GM12878 (cell line): ENCODE data around the gene KCND2. TPM values are rescaled to one million over a fixed set of nuclear protein-coding genes. Genes with fewer than 3 reads are reported as not detected.

Experiments used
- ATAC-seq: fragments of 200-7000 bp; cut with Tn5 transposase; 3 replicates; pipeline ENCODE4 v1.9.1; 2020; ENCODE audit warnings: mild to moderate bottlenecking, moderate library complexity
- BruUV-seq: library from RNA; stranded (reverse); fragments of 400-500 nt; replicated peaks from 2 replicates; lab custom pipeline; 2021; lab: Mats Ljungman, UMichigan
- CTCF ChIA-PET: fragments of 300-600 bp; sonication (Branson Sonifier 250); formaldehyde crosslinking; extraction: SDS; loops from one replicate; lab custom pipeline; 2021; ENCODE audit warnings: inconsistent platforms; lab: Yijun Ruan, JAX
- POLR2A ChIA-PET: fragments of 350-600 bp; formaldehyde crosslinking; extraction: SDS; loops from one replicate; lab custom pipeline; 2021; ENCODE audit warnings: inconsistent platforms; lab: Charles Lee
- RAD21 ChIA-PET: fragments of 300-600 bp; sonication (Branson Sonifier 250); formaldehyde crosslinking; loops from one replicate; lab custom pipeline; 2023; ENCODE audit warnings: antibody characterized with exemption; ENCODE audit not compliant: unreplicated experiment; lab: Charles Lee
- SMC1A ChIA-PET: fragments of 300-600 bp; sonication (Branson Sonifier 250); formaldehyde crosslinking; loops from one replicate; lab custom pipeline; 2023; ENCODE audit not compliant: unreplicated experiment, uncharacterized antibody; lab: Charles Lee
- DNase-seq: peaks from one replicate; pipeline ENCODE4 v3.0.0-alpha.2; 2011; ENCODE audit warnings: low read depth, low spot score
- FAIRE-seq: peaks from 3 replicates; lab custom pipeline; 2011; peaks lifted over from hg19 to GRCh38; lab: Jason Lieb, UNC
- H2AFZ ChIP-seq: 2 replicates; pipeline ENCODE4 v1.6.0; 2011; ENCODE audit warnings: low read depth, low read length, control low read depth; ENCODE audit not compliant: control insufficient read depth
- H3K27ac ChIP-seq: 2 replicates; pipeline ENCODE4 v1.5.1; 2011; ENCODE audit warnings: control low read depth; ENCODE audit not compliant: control insufficient read depth, insufficient read depth
- H3K27me3 ChIP-seq, 2 experiments: replicated peaks in 1 of 2; 2 replicates each; pipeline versions ENCODE4 v1.6.0 to v1.6.1; 2011; ENCODE audit warnings: low read length in 1 of 2; ENCODE audit not compliant: control insufficient read depth in 2 of 2, insufficient read depth in 2 of 2
- H3K36me3 ChIP-seq, 2 experiments: 2 replicates each; pipeline ENCODE4 v1.5.1; 2011; ENCODE audit warnings: low read length in 1 of 2; ENCODE audit not compliant: control insufficient read depth in 2 of 2, insufficient read depth in 2 of 2
- H3K4me1 ChIP-seq: 2 replicates; pipeline ENCODE4 v1.6.1; 2011; ENCODE audit warnings: mild to moderate bottlenecking, low read length, moderate library complexity, mixed read lengths; ENCODE audit not compliant: control insufficient read depth, insufficient read depth
- H3K4me2 ChIP-seq: 2 replicates; pipeline ENCODE4 v1.6.0; 2011; ENCODE audit warnings: control low read depth; ENCODE audit not compliant: control insufficient read depth, insufficient read depth
- H3K4me3 ChIP-seq: fragments of 200-600 bp; sonication (generic); 2 replicates; pipeline ENCODE4 v1.5.1; 2016
- H3K79me2 ChIP-seq: 2 replicates; pipeline ENCODE4 v1.6.0; 2011; ENCODE audit warnings: low read length; ENCODE audit not compliant: control insufficient read depth, insufficient read depth
- H3K9ac ChIP-seq: 2 replicates; pipeline ENCODE4 v1.8.0; 2011; ENCODE audit warnings: low read length, control low read depth, mixed read lengths; ENCODE audit not compliant: control insufficient read depth, insufficient read depth
- H3K9me3 ChIP-seq: replicated peaks from 3 replicates; pipeline ENCODE4 v1.5.1; 2011; ENCODE audit warnings: mild to moderate bottlenecking, low read length; ENCODE audit not compliant: control insufficient read depth, insufficient read depth
- H4K20me1 ChIP-seq: 2 replicates; pipeline ENCODE4 v1.6.0; 2011; ENCODE audit not compliant: control insufficient read depth, insufficient read depth
- BMI1 ChIP-seq: fragments of 450-650 bp; IDR thresholded peaks from 2 replicates; pipeline ENCODE4 v1.6.1; 2016; ENCODE audit warnings: mild to moderate bottlenecking, moderate library complexity, borderline replicate concordance
- CEBPB ChIP-seq, 2 experiments: fragments of 150-350 bp in 1 of 2; IDR thresholded peaks; 2 replicates each; pipeline ENCODE4 v1.6.1; 2012 to 2014; ENCODE audit warnings: low read depth in 2 of 2, low read length in 2 of 2, borderline replicate concordance in 1 of 2, inconsistent platforms in 1 of 2
- MYC ChIP-seq: IDR thresholded peaks from 2 replicates; pipeline ENCODE4 v1.6.1; 2011; ENCODE audit warnings: mild to moderate bottlenecking, low read length, moderate library complexity, inconsistent platforms; ENCODE audit not compliant: insufficient read depth, insufficient replicate concordance, insufficient read length, severe bottlenecking
- NFYB ChIP-seq: IDR thresholded peaks from 2 replicates; pipeline ENCODE4 v1.6.1; 2011; ENCODE audit warnings: low read depth, mild to moderate bottlenecking, low read length, improper control_type of control experiment, moderate library complexity; ENCODE audit not compliant: insufficient read depth
- ZBTB11 ChIP-seq: fragments of 450-650 bp; formaldehyde crosslinking; IDR thresholded peaks from 2 replicates; pipeline ENCODE4 v1.5.0; 2022; ENCODE audit warnings: mild to moderate bottlenecking, missing genetic modification characterization
- in situ Hi-C: fragments of 300-500 bp; cut with MboI; formaldehyde crosslinking; loops from 9 replicates; pipeline ENCODE4 v1.14.3; 2018; ENCODE audit warnings: mixed read lengths
- intact Hi-C: fragments of 100-400 bp; cut with micrococcal nuclease; formaldehyde crosslinking; loops from one replicate; pipeline ENCODE4 v1.14.2; 2022; ENCODE audit not compliant: unreplicated experiment
- polyA plus RNA-seq, 11 experiments: library from polyadenylated mRNA; depleted of rRNA in 4 of 11; unstranded in 6 of 11; stranded (reverse) in 5 of 11; fragments of >200 nt; fragmentation: Nextera tagmentation in 4 of 11; fragmentation: Illumina TruSeq in 1 of 11; extraction: Ambion mirVana in 4 of 11; extraction: Trizol in 1 of 11; gene quantifications; 1 replicate in 1 of 11; 2 replicates in 10 of 11; pipeline versions ENCODE4 v1.2.1 to v1.2.3, GENCODE V29; 2011 to 2016; ENCODE audit warnings: inconsistent platforms in 2 of 11, missing spikeins in 2 of 11, low read depth in 1 of 11
- total RNA-seq, 4 experiments: library from RNA; depleted of rRNA in 3 of 4; stranded (reverse); fragments of >200 nt in 3 of 4; fragmentation: Illumina TruSeq in 1 of 4; extraction: Trizol in 1 of 4; gene quantifications; 2 replicates each; pipeline versions ENCODE4 v1.2.1 to v1.2.3, GENCODE V29; 2013 to 2021

The KCND2 gene
- total and polyA plus RNA-seq, 10 of the 15 experiments (the other 5 are each of a cell fraction or from before 2014, with no cell fraction given) = 3.6 to 22.3 (median 6.3) TPM

DNA sequence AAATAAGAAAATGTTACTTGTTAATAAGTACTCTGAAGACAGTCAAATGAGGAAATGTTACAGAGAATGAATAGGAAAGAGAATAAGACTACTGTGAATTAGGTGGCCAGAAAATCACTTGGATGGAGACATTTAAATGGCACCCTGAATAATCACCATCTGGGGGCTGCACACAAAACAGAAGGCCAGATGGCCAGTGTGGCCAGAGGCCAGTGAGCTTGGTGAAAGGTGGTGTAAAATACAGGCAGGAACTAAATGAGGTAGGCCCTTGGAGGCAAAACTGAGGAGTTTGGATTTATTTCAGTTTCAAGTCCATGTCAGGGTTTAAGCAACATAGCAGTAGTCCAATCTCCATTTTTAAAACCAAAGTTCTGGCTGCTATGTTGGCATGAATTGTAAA lies 458.3 kb downstream of the KCND2 start:
- CTCF ChIA-PET = interaction anchor here (0.7 to 0.9 kb wide), 3 partner anchors 12 to 796 kb away, joined by 3 to 4 read pairs (median 4); no protein-coding TSS in a partner anchor
- H3K9me3 ChIP-seq = no peaks in the 10 kb centered on the region
- FAIRE-seq (no peak), ATAC-seq (no peak), DNase-seq (no peak)
- no peak overlapping the region for H2AFZ ChIP-seq
- H3K79me2 ChIP-seq = no peaks in the 10 kb centered on the region
- no peaks in the 10 kb centered on the region for H4K20me1 ChIP-seq
- intact Hi-C loops = no loop called here
- SMC1A ChIA-PET = interaction anchor here (1.0 to 2.8 kb wide), 9 partner anchors 8 to 171 kb away, joined by 3 to 11 read pairs (median 4); no protein-coding TSS in a partner anchor
- H3K27me3 ChIP-seq = no peaks in the 10 kb centered on the region
- no peak overlapping the region for H3K4me2 ChIP-seq
- no peak overlapping the region for H3K27ac ChIP-seq
- H3K4me1 ChIP-seq = no peaks in the 10 kb centered on the region
- H3K9ac ChIP-seq = no peak overlapping the region
- no TSS peak for BruUV-seq
- RAD21 ChIA-PET = no interaction called here
- TF ChIP-seq CEBPB (IDR thresholded peaks at IDR 0.05; ENCODE audit: borderline replicate concordance in 1 of 2, low read depth in 2 of 2, low read length in 2 of 2) (no peak), BMI1 (no peak), ZBTB11 (CRISPR knock-in tag) (no peak), MYC (no peak), NFYB (no peak)
- POLR2A ChIA-PET = no interaction called here
- no peaks in the 10 kb centered on the region for H3K36me3 ChIP-seq
- H3K4me3 ChIP-seq = no peak overlapping the region
- in situ Hi-C loops = no loop called here
